Anterior cingulate cortex (tissue), 58 donors: Measurements from ENCODE around the gene EFNB1.

Source experiments
- DNase-seq, 58 donors: peaks; one replicate each; lab custom pipeline; 2025; lab: John Stamatoyannopoulos, UW

Gene EFNB1

GRCh38 chrX:68827256-68827655 lies 1.6 kb upstream of the EFNB1 start:
- no peak for DNase-seq

- peak in 57 of 58 donors; percentile 4 to 80 (median 51) for DNase-seq
Observed at GRCh38 chrX:68827848-68828624, 785 bp upstream of the EFNB1 start.

- peak in 1 of 58 donors; percentile 4 for DNase-seq
Observed at GRCh38 chrX:68829582-68830418, 979 bp downstream of the EFNB1 start.

GRCh38 chrX:68830419-68831404 lies 1.9 kb downstream of the EFNB1 start:
- no peak for DNase-seq

- no peak for DNase-seq
Observed at GRCh38 chrX:68831405-68832100, 2.7 kb downstream of the EFNB1 start.

GRCh38 chrX:68832101-68832416 lies 3.2 kb downstream of the EFNB1 start:
- peak in 9 of 58 donors; percentile 1 to 41 (median 8) for DNase-seq

- DNase-seq, result no peak
Observed at GRCh38 chrX:68832516-68833447, 4.0 kb downstream of the EFNB1 start.

GRCh38 chrX:68833448-68833805 lies 4.6 kb downstream of the EFNB1 start:
- DNase-seq, result no peak

- DNase-seq, result no peak
Observed at GRCh38 chrX:68833855-68834331, 5.1 kb downstream of the EFNB1 start.

GRCh38 chrX:68834371-68835103 lies 5.7 kb downstream of the EFNB1 start:
- DNase-seq, result no peak

GRCh38 chrX:68835104-68835442 lies 6.3 kb downstream of the EFNB1 start:
- DNase-seq, result no peak

- DNase-seq, result no peak
Observed at GRCh38 chrX:68835468-68835867, 6.6 kb downstream of the EFNB1 start.

GRCh38 chrX:68837119-68837518 lies 8.3 kb downstream of the EFNB1 start:
- no peak for DNase-seq

GRCh38 chrX:68838571-68838910 lies 9.7 kb downstream of the EFNB1 start:
- no peak for DNase-seq

GRCh38 chrX:68839771-68840170 lies 10.9 kb downstream of the EFNB1 start:
- DNase-seq, result no peak

GRCh38 chrX:68840256-68840655 lies 11.4 kb downstream of the EFNB1 start:
- DNase-seq, result no peak

- no peak for DNase-seq
Observed at GRCh38 chrX:68841251-68842049, 12.6 kb downstream of the EFNB1 start.

GRCh38 chrX:68842351-68842750 lies 13.5 kb downstream of the EFNB1 start:
- DNase-seq, result no peak
